ENCODE results near the gene MICU1.
"Not testable (repeated sequence)": the region's sequence is repeated elsewhere in the genome, so short reads cannot be mapped to it uniquely, and the experiment has no call there.

The MICU1 gene

DNA sequence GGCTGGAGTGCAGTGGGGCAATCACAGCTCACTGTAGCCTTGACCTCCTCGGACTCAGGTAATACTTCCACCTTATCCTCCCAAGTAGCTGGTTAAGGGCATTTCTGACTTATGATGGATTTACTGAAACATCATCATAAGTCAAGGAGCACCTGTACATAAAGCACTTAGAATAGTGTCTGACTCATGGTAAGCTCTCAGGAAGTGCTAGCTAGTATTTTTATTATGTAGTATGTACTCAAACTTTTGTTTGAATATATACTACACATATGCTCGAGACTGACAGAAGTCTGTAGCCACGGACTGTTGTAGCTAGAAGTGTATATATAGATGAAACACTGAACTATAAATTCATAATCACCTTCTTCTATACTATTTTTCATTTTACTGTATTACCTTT lies 163.6 kb downstream of the MICU1 start:
- no peak overlapping the region for H3K27ac ChIP-seq (ENCODE audit: low read depth, low read length)
- H3K4me3 ChIP-seq (ENCODE audit: low read depth, low read length): no peak overlapping the region
- no peak overlapping the region for H2AFZ ChIP-seq (ENCODE audit: low read length, unreplicated experiment)
- H3K36me3 ChIP-seq (ENCODE audit: insufficient read depth, low read length): no peaks in the 10 kb centered on the region
- no peaks in the 10 kb centered on the region for H3K79me2 ChIP-seq (ENCODE audit: control insufficient read depth, insufficient read depth, low read length, unreplicated experiment)
- H3K4me1 ChIP-seq (ENCODE audit: control insufficient read depth, insufficient read depth, low read length, unreplicated experiment): peaks cover 7% of the 10 kb centered on the region
- no peaks in the 10 kb centered on the region for H3K27me3 ChIP-seq (ENCODE audit: insufficient read depth, low read length)

DNA sequence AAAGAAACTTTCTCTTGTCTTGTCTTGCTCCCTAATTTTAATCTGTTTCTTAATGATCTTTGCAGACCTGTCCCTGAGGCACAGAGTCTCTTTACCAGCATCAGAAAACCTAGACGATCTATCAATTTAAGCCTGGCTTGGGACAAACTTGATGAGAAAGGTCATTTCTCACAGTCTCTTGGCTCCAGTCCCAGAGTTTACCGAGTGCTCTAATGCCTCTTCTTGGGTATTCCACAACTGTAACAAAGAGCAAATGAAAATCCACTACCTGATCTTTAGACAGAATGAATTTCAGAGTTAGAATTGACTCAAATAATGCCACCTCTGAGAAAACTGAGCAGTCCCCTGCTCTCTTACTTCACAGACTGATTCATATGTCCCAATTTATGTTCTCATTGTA lies 164.8 kb downstream of the MICU1 start:
- Histone ChIP-seq H2AFZ (ENCODE audit: low read length, unreplicated experiment) (no peak overlapping the region), H3K27me3 (ENCODE audit: insufficient read depth, low read length) (no peaks in the 10 kb centered on the region), H3K36me3 (ENCODE audit: insufficient read depth, low read length) (no peaks in the 10 kb centered on the region), H3K4me1 (ENCODE audit: control insufficient read depth, insufficient read depth, low read length, unreplicated experiment) (peaks cover 3% of the 10 kb centered on the region), H3K4me3 (ENCODE audit: low read depth, low read length) (no peak overlapping the region), H3K27ac (ENCODE audit: low read depth, low read length) (no peak overlapping the region), H3K79me2 (ENCODE audit: control insufficient read depth, insufficient read depth, low read length, unreplicated experiment) (no peaks in the 10 kb centered on the region)

DNA sequence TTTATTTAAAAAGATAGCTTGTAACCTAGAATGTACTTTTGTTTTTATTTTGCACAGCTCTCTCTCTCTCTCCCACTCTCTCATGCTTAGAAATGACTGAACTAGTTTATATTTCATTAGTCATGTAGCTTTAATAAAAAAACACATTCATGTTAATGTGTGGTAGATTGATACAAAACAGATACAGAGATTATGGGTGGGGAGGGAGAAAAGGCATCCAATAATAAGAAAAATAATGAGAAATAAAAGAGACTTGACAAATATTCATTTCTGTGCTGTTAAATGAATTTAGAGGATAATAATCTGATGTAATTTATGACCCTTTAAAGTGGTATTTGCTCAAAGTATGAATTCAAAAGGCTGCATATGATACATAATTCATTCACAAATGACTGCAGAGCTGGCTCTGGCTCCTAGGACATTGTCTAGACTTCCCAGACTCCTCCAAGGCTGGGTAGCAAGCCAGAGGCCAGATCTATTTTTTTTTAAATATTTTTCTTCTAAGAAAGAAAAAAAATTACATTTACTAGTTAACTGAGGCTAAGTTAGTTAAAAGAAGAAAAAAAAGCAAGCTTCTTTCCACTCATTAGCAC lies 165.5 kb downstream of the MICU1 start:
- Histone ChIP-seq H3K36me3 (ENCODE audit: insufficient read depth, low read length) (no peaks in the 10 kb centered on the region), H3K27me3 (ENCODE audit: insufficient read depth, low read length) (no peaks in the 10 kb centered on the region), H3K4me1 (ENCODE audit: control insufficient read depth, insufficient read depth, low read length, unreplicated experiment) (no peaks in the 10 kb centered on the region), H3K79me2 (ENCODE audit: control insufficient read depth, insufficient read depth, low read length, unreplicated experiment) (no peaks in the 10 kb centered on the region), H3K4me3 (ENCODE audit: low read depth, low read length) (no peak overlapping the region), H2AFZ (ENCODE audit: low read length, unreplicated experiment) (no peak overlapping the region), H3K27ac (ENCODE audit: low read depth, low read length) (no peak overlapping the region)

DNA sequence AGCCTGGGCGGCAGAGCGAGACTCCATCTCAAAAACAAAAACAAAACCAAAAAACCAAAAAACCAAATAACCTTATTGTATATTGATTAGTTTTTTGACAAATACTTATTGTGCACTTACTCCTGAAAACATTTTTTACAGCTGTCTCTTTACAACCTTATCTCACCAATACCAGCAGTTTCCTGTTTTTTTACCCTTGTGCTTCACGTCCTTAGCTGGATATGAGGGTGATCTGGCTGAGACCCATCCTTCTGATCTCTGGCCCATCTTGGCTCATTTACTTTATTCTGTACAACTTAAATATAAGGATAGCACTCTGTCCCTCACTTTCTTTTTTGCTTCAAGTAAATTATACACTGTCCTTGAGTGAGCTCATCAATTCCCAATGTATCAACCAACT lies 166.6 kb downstream of the MICU1 start:
- Histone ChIP-seq H3K27me3 (ENCODE audit: insufficient read depth, low read length) (no peaks in the 10 kb centered on the region), H3K79me2 (ENCODE audit: control insufficient read depth, insufficient read depth, low read length, unreplicated experiment) (no peaks in the 10 kb centered on the region), H3K36me3 (ENCODE audit: insufficient read depth, low read length) (no peaks in the 10 kb centered on the region), H3K4me1 (ENCODE audit: control insufficient read depth, insufficient read depth, low read length, unreplicated experiment) (no peaks in the 10 kb centered on the region), H3K4me3 (ENCODE audit: low read depth, low read length) (no peak overlapping the region), H2AFZ (ENCODE audit: low read length, unreplicated experiment) (no peak overlapping the region), H3K27ac (ENCODE audit: low read depth, low read length) (no peak overlapping the region)

DNA sequence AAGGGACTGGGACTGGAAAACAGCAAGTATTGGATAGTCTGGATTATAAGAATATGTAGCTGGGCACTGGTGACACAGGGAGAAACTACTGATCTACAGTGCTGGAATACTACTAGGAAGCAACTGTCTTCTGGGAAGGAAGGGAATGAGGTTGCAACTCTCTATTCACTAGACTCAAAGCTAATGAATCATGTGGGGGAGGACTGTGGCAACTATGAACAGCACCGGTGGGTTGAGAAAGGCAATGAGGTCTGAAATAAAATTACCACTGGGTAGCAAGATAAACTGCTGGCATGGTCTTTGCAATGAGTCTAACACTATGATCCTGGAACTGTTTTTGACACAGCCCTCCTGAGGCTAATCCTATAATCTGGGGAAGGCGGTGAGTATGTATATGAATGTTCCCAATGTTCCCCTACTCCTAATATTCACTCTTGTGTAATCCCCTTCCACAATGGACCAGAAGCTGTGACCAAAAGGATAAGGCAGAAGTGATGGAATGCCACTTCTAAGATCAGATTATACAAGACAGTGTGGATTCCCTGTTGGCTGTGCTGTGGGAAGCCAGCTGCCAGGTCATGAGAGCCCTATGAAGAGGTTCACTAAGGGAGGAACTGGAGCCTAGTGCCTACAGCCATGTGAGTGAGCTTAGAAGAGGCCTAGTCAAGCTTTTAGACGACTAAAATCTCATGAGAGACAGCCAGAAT lies 169.8 kb downstream of the MICU1 start:
- H3K36me3 ChIP-seq (ENCODE audit: insufficient read depth, low read length): no peaks in the 10 kb centered on the region
- H3K4me1 ChIP-seq (ENCODE audit: control insufficient read depth, insufficient read depth, low read length, unreplicated experiment): no peaks in the 10 kb centered on the region
- no peak overlapping the region for H3K27ac ChIP-seq (ENCODE audit: low read depth, low read length)
- no peak overlapping the region for H3K4me3 ChIP-seq (ENCODE audit: low read depth, low read length)
- H3K27me3 ChIP-seq (ENCODE audit: insufficient read depth, low read length): no peaks in the 10 kb centered on the region
- H3K79me2 ChIP-seq (ENCODE audit: control insufficient read depth, insufficient read depth, low read length, unreplicated experiment): no peaks in the 10 kb centered on the region
- no peak overlapping the region for H2AFZ ChIP-seq (ENCODE audit: low read length, unreplicated experiment)

DNA sequence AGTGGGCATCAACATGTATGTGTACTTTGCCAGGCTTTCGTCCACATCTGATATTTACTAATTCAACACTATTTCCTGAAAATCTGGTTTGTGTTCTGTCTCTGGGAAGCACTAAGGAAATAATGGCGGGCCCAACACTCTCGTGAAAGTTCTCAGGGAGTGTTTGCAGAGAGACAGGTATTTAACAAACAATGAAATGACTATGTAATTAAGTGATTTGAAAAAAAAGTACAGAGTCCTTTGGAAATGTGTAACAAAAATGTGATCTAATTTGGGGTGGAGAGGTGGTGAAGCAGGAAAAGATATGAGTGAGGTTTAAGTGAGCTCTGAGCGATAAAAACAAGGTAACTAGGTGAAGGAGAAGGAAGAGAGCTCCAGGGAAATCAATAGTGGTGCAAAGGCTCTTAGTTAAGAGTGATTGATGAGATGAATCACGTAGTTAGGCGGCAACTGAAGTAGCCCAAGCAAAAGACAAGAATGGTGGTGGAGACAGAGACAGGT lies 175.9 kb downstream of the MICU1 start:
- no peaks in the 10 kb centered on the region for H3K79me2 ChIP-seq (ENCODE audit: control insufficient read depth, insufficient read depth, low read length, unreplicated experiment)
- H3K27ac ChIP-seq (ENCODE audit: low read depth, low read length): no peak overlapping the region
- no peak overlapping the region for H3K4me3 ChIP-seq (ENCODE audit: low read depth, low read length)
- no peaks in the 10 kb centered on the region for H3K27me3 ChIP-seq (ENCODE audit: insufficient read depth, low read length)
- H3K36me3 ChIP-seq (ENCODE audit: insufficient read depth, low read length): no peaks in the 10 kb centered on the region
- no peak overlapping the region for H2AFZ ChIP-seq (ENCODE audit: low read length, unreplicated experiment)
- no peaks in the 10 kb centered on the region for H3K4me1 ChIP-seq (ENCODE audit: control insufficient read depth, insufficient read depth, low read length, unreplicated experiment)

DNA sequence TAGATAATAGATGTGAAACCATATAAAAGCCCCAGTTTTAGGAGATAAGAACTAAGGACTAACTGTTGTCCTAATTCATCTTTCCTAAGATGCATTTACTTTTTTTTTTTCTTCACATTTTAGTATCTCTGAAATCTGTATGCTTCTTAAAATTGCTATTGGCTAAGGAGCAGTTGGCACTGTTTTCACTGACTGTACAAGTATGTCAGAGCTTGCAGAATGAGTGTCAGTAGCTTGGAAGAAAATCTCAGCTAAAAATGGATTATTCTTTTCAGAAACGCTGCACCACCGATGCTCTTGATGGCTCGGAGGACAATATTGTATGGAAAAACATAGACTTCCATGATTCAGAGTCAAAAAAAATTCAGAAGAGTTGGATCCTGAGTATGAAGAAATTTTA lies 180.0 kb downstream of the MICU1 start:
- Histone ChIP-seq H2AFZ (ENCODE audit: low read length, unreplicated experiment) (no peak overlapping the region), H3K36me3 (ENCODE audit: insufficient read depth, low read length) (no peaks in the 10 kb centered on the region), H3K79me2 (ENCODE audit: control insufficient read depth, insufficient read depth, low read length, unreplicated experiment) (no peaks in the 10 kb centered on the region), H3K27ac (ENCODE audit: low read depth, low read length) (no peak overlapping the region), H3K4me3 (ENCODE audit: low read depth, low read length) (no peak overlapping the region), H3K27me3 (ENCODE audit: insufficient read depth, low read length) (no peaks in the 10 kb centered on the region), H3K4me1 (ENCODE audit: control insufficient read depth, insufficient read depth, low read length, unreplicated experiment) (no peaks in the 10 kb centered on the region)

DNA sequence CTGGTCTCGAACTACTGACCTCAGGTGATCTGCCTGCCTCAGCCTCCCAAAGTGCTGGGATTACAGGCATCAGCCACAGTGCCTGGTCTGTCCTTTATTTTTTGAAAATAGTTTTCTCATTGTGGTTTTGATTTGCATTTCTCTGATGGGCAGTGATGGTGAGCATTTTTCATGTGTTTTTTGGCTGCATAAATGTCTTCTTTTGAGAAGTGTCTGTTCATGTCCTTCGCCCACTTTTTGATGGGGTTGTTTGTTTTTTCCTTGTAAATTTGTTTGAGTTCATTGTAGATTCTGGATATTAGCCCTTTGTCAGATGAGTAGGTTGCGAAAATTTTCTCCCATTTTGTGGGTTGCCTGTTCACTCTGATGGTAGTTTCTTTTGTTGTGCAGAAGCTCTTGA lies 182.9 kb downstream of the MICU1 start:
- H3K27ac ChIP-seq (ENCODE audit: low read depth, low read length); H2AFZ ChIP-seq (ENCODE audit: low read length, unreplicated experiment); H3K4me1 ChIP-seq (ENCODE audit: control insufficient read depth, insufficient read depth, low read length, unreplicated experiment); H3K36me3 ChIP-seq (ENCODE audit: insufficient read depth, low read length); H3K27me3 ChIP-seq (ENCODE audit: insufficient read depth, low read length); H3K79me2 ChIP-seq (ENCODE audit: control insufficient read depth, insufficient read depth, low read length, unreplicated experiment); H3K4me3 ChIP-seq (ENCODE audit: low read depth, low read length): not testable (repeated sequence)

DNA sequence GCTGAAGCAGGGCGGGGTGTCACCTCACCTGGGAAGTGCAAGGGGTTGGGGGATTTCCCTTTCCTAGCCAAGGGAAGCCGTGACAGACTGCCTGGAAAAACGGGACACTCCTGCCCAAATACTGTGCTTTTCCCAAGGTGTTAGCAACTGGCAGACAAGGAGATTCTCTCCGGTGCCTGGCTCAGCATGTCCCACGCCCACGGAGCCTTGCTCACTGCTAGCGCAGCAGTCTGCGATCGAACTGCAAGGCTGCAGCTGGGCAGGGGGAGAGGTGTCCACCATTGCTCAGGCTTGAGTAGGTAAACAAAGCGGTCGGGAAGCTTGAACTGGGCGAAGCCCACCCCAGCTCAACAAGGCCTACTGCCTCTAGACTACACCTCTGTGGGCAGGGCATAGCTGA lies 190.3 kb downstream of the MICU1 start:
- Histone ChIP-seq H3K4me1 (ENCODE audit: control insufficient read depth, insufficient read depth, low read length, unreplicated experiment) (no peaks in the 10 kb centered on the region), H3K36me3 (ENCODE audit: insufficient read depth, low read length) (no peaks in the 10 kb centered on the region), H2AFZ (ENCODE audit: low read length, unreplicated experiment) (no peak overlapping the region), H3K27me3 (ENCODE audit: insufficient read depth, low read length) (no peaks in the 10 kb centered on the region), H3K27ac (ENCODE audit: low read depth, low read length) (no peak overlapping the region), H3K4me3 (ENCODE audit: low read depth, low read length) (no peak overlapping the region), H3K79me2 (ENCODE audit: control insufficient read depth, insufficient read depth, low read length, unreplicated experiment) (no peaks in the 10 kb centered on the region)

DNA sequence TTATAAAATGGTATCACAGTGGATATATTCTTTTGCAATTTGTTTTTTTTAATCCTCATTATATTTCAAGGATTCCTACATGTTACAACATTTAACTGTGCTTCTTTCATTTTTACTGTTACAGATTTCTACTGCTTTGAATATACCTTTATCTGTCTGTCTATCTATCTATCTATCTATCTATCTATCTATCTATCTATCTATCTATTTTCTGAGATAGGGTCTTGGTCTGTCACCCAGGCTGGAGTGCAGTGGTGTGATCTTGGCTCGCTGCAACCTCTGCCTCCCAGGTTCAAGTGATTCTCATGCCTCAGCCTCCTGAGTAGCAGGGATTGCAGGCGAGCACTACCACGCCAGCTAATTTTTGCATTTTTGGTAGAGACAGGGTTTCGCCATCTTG lies 194.9 kb downstream of the MICU1 start:
- not testable (repeated sequence) for H3K36me3 ChIP-seq (ENCODE audit: insufficient read depth, low read length); H3K4me1 ChIP-seq (ENCODE audit: control insufficient read depth, insufficient read depth, low read length, unreplicated experiment); H3K79me2 ChIP-seq (ENCODE audit: control insufficient read depth, insufficient read depth, low read length, unreplicated experiment); H3K4me3 ChIP-seq (ENCODE audit: low read depth, low read length); H3K27ac ChIP-seq (ENCODE audit: low read depth, low read length); H2AFZ ChIP-seq (ENCODE audit: low read length, unreplicated experiment); H3K27me3 ChIP-seq (ENCODE audit: insufficient read depth, low read length)

DNA sequence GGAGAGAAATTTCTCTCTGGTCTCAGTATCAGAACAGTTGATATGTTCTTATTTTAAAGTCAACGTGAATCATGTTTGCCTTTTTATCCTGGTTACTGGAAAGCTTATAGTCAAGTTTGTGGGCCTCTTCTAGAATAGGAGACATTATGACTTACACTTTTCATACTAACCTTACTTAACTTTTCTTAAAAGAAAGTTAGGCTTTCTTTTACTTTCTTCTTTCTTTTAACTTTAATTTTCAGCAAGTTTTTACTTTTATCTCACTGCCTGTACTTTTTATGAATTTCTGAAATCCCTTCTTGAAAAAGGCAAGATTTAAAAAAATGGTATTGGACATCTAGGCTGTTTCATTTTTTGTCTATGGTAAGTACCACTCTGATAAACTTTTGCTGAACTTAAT lies 195.9 kb downstream of the MICU1 start:
- Histone ChIP-seq H3K4me3 (ENCODE audit: low read depth, low read length) (no peak overlapping the region), H2AFZ (ENCODE audit: low read length, unreplicated experiment) (no peak overlapping the region), H3K27me3 (ENCODE audit: insufficient read depth, low read length) (no peaks in the 10 kb centered on the region), H3K27ac (ENCODE audit: low read depth, low read length) (no peak overlapping the region), H3K36me3 (ENCODE audit: insufficient read depth, low read length) (no peaks in the 10 kb centered on the region), H3K4me1 (ENCODE audit: control insufficient read depth, insufficient read depth, low read length, unreplicated experiment) (no peaks in the 10 kb centered on the region), H3K79me2 (ENCODE audit: control insufficient read depth, insufficient read depth, low read length, unreplicated experiment) (no peaks in the 10 kb centered on the region)

Measured in ACC112 (cell line).